HG03571 (cell line): ENCODE data around the gene ACMSD.
A peak's percentile ranks its signal among the peaks of the same experiment; 100 is the strongest.
"Not testable (repeated sequence)": the region's sequence is repeated elsewhere in the genome, so short reads cannot be mapped to it uniquely, and the experiment has no call there.

Experiments used
- ATAC-seq: cut with Tn5 transposase; IDR thresholded peaks from one replicate; pipeline ENCODE4 v1.9.1; 2021; ENCODE audit not compliant: unreplicated experiment

ACMSD gene

DNA sequence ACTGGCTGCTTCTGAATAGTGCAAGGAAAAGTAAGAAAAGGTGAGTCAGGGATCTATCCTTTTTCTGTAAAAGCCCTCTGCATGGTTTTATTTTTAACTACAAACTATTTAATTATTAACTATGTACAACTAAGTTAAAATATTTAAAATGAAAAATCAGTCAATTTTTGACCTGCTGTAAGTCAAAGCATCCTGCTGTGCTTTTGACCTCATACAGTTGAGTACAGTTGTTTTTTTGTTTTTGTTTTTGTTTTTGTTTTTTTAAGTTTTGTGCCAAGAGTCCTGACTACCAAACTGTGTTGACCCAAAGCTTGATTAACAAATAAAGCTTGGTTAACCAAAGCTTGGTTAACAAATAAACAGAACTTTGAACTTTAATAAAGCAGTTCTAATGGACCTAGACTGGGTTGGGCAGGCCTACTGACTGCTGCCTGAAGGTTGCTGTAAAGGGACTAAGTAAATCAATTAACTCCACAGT lies at the start of gene ACMSD:
TSS of gene ACMSD (plus strand) at position 474 of the 478 bp plus-strand sequence. CDS start 67 bp downstream, outside the sequence.
- ATAC-seq, result no peak

DNA sequence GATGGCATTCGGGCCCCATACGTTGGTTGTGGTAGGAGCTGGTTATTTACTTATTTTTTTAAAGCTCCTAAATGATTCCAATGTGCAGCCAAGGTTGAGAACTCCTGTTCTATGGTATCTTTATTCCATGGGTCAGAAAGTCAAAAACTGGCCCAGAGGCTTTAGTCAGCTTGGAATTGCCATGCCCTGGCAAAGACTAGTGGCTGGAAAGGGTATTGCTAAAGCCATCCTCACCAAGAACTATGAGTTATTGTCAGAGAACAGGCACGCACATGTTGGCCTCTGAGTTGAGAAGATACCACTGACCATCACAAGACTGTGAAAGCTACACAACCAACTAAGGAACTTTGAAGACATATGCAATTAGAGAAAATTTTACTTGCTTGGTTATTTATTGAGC lies 47.9 kb upstream of the ACMSD start:
- ATAC-seq, result no peak

DNA sequence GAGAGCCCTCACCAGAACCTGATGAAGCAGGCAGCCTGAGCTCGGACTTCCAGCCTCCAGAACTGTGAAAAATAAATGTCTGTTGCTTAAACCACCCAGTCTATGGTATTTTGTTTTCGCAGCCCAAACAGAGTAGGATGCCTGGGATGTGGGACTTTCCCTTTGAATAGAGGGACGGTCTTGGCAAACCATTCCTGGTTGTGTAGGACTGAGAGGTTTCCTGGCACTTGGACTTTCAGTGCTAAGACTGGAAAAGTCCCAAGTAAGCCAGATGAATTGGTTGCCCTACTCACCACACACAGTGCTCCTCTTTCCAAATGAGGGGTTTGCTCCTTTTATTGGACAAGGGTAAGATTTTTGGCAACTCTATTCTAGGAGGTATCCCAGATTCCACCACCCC lies 46.8 kb upstream of the ACMSD start:
- no peak for ATAC-seq

DNA sequence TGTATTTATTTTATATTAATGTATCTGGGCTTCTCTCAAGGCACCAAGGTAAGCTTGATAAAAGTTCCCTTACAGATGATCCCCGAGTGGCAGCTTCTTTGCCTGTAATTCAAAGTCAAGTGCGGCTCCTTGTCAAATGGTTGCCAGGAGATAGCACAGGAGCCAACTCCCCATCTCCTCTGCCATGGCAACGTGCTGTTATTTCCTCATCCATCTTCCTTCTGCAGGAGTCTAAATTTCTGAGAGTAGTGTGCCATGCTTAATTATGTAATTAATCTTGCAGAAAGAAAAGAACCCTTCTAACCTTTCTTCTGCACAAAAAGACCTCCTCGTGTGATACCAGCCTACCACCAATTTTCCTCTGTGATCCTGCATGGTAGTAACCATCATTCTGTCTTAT lies 46.2 kb upstream of the ACMSD start:
- no peak for ATAC-seq

DNA sequence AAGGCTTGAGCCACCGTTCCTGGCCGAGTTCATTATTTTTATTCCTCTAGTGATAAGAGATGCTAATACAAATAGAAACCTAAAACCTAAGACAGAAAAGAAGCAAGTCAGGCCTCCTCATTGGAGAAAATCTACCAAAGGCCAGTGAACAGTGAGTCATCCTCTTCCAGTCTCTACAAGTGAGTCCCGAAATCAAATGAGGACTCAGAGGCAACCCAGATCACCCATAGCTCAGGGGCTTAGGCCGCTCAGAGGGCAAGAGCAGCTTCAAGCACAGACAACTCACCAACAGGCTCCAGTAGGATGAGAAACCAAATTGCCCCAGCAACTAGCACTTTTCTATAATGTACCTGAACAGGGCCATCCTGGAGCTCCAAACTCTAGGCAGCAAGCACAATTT lies 42.7 kb upstream of the ACMSD start:
- no peak for ATAC-seq

DNA sequence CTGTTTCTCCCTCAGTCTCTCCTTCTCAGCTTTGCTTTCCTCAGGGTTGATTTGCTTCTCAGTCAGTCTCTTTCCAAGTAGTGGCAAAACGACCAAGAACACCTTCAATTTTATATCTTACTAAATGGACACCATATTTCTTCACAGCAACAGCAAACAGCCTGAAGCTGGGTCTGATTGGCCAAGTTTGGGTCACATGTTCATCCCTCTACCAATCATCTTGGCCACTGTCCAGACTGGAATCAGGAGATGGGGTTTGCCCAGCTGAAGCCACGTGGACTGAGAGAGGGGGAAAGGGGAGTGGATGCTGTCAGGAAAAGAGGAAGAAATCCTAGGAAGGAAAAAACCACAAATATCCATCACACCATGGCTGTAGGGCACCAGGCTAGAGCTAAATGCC lies 42.0 kb upstream of the ACMSD start:
- no peak for ATAC-seq

DNA sequence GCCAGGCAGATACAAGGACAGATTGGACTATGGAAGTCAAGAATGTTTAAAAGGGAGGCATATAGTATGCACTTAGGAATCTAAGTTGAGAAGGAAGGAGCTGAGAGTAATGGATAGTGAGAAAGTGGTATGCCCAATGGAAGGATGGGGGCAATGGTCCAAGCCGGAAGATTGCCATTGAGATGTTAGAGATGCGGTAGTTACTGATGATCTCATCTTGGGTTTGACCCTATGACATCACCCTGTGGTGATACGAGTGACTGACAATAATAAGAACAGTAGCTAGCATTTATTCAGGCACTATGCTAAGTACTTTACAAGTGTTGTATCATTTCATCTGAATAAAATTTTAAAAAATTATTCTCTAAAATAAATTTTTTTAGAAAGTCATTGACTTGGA lies 38.5 kb upstream of the ACMSD start:
- ATAC-seq, result no peak

DNA sequence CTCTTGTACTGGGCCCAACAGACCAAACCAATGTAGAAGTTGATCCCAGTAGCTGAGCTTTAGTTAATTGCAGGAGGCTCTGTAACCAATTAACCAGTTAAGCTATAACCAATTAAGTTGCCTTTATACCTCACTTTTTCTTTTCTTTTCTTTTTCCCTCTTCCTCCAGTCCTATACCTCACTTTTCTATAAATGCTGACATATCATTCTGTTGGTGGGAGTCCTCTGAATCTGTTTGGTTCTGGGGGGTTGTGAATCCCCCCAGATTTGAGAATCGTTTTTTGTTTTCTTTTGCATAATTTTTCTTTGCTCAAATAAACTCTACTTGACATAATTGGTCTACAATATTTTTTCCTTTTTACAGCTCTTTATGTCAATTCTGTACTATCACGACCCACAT lies 38.1 kb upstream of the ACMSD start:
- ATAC-seq, result no peak

DNA sequence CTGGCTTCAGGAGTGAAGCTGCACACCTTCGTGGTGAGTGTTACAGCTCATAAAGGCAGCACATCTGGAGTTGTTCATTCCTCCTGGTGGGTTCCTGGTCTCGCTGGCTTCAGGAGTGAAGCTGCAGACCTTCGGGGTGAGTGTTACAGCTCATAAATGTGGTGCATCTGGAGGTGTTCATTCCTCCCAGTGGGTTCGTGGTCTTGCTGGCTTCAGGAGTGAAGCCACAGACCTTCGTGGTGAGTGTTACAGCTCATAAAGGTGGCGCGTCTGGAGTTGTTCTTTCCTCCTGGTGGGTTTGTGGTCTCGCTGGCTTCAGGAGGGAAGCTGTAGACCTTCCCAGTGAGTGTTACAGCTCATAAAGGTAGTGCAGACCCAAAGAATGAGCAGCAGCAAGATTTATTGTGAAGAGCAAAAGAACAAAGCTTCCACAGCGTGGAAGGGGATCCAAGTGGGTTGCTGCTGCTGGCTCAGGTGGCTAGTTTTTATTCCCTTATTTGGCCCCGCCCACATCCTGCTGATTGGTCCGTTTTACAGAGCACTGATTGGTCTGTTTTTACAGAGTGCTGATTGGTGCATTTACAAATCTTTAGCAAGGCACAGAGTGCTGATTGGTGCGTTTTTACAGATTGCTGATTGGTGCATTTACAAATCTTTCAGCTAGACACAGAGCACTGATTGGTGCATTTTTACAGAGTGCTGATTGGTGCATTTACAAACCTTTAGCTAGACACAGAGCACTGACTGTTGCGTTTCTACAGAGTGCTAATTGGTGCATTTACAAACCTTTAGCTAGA lies 34.6 kb upstream of the ACMSD start:
- not testable (repeated sequence) for ATAC-seq

DNA sequence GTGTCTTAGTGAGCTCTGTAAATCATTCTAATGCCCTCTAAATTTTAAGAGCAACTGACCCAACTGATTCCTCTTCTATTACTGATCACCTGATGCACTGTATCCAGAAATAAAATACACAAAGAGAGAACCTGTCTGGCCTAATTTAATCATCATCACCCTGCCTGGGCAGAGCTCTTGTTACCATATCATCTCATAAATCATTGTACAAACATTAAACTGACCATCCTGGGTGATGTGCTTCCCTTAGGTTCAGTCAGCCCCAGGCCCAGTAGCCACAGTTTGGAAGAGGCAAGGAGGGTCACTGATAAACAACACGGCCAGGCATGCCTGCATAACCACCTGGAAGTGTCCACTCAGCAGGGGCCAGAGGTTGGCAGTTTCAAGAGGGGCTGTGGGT lies 22.7 kb upstream of the ACMSD start:
- no peak for ATAC-seq

DNA sequence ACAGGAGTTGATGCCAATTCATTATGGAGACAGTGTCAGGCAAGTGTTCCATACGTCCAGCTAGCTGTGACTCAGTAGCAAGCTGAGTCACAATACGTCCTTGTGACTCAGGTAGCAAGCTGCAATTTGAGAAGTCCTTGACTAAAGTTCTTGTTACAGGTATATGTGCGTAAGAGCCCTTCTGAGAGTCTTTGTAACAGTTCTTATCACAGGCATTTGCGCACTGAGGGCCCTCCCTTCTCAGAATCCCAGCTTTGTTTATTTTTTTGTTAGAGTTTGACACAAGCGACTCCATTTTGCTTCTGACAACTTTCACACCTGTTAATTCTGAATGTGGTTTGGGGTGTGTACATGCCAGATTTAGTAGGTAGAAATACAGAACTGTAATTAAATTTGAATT lies 20.1 kb upstream of the ACMSD start:
- ATAC-seq, result no peak

DNA sequence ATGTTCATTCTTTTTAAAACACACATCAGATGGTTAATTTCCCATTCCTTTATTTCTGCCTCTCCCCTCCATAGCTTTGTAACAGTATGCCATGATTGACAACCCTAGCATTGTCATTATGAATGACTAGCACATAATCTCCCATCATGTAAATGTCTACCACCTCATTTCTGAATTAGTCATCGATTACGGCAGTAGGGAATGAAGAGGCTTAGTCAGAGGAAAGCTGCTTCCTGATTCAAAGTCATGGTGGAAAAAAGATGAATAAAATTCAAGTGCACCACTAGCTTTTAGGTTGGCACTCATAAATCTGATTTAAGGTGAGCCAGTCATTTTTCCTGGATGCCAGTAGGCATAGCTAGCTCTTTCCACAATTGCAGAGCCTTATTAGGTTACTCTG lies 19.1 kb upstream of the ACMSD start:
- ATAC-seq, result no peak

DNA sequence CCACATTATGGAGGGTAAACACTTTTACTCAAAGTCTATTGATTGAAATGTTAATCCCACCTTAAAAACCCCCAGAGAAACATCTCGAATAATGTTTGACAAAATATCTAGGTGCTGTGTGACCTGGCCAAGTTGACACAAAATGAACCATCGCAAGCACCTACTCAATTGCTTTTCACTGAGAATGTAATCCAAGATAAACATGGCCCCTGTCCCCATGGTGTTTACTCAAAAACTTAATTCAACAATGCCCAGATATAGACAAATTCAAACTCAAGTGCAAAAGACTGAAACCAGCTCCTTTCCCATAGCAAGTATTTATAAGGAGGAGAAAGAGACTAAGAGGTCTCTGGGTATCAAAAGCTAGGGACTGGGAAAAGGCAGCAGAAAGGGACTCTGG lies 15.0 kb upstream of the ACMSD start:
- no peak for ATAC-seq

DNA sequence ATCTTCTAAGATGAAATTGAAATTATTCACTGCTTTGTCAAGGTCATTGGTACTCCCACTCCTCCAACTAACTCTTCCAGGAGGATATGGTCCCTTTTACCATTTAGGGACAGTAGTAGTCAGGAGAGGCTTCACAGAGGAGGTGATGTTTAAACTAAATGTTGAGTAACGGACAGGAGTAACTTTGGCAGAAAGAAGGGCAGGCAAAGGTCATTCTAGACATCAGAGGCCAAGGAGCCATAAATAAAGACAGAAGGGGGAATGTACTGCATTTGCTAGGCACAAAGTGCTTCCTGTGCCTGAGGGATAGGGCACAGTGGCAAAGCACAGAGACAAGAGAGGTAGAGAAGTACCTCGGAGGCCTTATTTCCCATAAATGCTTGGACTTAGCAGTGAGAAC lies 14.6 kb upstream of the ACMSD start:
- no peak for ATAC-seq

DNA sequence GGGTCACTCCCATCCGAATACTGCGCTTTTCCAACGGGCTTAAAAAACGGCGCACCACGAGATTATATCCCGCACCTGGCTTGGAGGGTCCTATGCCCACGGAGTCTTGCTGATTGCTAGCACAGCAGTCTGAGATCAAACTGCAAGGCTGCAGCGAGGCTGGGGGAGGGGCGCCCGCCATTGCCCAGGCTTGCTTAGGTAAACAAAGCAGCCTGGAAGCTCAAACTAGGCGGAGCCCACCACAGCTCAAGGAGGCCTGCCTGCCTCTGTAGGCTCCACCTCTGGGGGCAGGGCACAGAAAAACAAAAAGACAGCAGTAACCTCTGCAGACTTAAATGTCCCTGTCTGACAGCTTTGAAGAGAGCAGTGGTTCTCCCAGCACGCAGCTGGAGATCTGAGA lies 12.7 kb upstream of the ACMSD start:
- ATAC-seq, result not testable (repeated sequence)

DNA sequence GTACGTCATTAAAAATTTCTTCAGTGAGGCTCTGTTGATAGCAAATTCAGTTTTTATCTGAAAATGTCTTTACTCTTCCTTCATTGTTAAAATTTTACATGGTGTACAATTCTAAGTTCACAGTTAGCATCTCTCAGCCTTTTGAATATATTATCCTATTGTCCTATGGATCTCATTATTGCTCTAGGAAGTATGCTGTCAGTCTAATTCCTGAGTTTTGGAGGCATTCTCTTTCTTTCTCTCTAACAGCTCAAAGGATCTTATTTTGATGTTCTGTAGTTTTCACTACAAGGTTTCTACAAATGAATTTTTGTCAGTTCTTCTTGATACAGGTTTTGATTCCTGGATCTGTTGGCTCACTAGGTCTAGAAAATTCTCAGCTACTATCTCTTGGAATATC lies 2.9 kb upstream of the ACMSD start:
- no peak for ATAC-seq

DNA sequence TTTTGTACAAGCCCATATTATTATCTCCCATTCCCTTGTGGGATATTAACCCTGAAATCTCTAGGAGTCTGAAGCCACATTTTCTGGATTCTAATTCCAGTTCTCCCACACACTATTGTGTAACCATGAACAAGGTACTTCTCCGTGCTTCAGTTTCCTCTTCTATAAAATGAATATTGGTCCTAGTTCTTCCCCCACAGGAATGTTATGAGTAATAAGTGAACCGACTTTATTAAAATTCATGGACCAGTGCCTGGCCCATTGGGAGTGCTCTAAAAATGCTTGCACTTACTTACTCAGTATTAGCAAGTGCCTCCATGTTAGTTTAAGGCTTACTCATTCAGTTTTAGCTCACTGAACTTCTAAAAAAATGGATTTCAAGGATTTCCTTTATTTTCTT lies 1.4 kb upstream of the ACMSD start:
- ATAC-seq, result no peak

DNA sequence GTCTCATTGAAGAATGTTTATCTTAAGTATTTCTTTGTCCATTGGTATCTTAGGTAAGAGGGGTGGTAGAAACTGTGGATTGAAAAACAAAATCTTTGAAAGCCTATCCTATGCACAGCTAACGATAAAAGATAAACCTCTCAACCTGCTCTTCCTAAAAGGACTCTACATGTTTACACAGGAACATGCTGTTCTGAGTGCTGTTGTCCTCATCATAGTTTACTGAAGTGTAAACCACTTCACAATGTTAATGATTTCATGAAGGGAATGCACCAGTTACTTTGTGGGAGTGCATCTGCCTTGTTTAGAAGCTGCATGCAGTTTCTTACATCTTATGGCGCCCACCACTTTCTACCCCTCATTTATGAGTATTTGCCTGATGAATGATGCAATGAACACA lies 1.2 kb downstream of the ACMSD start:
- peak; percentile 55 for ATAC-seq

DNA sequence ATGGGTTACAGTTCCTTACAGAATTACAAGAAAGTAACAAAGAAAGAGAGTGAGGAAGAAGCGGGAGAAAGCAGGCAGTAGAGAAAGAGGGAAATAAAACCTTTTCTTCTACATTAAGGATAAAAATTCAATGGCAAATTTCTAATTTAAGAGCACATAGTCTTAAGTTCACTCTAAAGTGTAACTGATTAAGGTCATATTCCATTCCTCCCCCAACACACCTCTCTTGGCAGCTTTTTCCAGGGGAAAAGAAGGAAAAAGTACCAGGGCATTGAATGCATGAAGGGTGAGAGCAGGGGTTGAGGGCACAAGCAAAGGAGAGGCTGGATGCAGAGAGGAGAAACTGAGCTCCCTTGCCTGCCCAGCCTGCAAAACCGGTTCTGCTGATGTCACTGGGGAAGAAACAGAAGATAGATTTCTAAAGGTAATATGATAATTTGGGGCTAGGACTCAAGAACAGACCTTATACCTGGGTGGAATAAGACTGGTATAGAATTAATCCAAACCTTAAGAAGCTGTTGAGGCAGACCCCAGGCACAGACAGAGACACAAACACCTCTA lies 4.6 kb downstream of the ACMSD start:
- ATAC-seq, result no peak

DNA sequence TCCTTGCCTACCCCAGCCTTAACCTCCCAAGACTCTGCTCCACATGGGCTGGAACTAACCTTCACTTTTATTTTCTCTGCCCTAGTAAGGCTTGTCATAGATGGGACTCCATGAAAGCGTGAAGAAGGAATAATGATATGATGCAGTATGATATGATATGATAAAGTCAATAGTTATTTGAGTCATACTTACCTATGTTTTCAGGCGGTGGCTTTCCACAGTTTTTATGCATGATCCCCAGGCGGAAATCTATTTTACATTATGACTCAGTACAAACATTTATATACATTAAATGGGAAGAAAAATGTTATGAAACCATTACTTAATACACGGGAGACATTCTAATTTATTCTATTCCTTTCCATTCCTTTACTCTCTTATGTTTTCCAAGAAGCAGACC lies 5.6 kb downstream of the ACMSD start:
- no peak for ATAC-seq

DNA sequence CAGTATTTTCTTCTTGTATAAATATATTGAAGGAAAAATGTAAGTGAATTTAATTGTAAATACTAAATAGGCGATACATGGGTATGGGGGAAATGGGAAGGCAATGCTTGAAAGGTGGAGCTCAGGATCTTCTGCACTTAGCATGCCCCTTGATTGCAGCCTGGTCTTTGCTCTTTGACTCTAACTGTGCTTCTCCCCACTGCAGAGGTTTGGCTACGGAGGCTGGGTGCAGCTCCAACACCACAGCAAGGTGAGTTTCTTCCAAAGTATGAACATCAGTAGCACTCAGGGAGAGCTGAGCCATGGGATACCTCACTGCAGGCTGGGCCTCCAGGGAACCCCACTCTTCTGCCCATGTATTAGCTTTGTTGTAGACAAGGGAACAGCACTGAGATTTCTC lies 6.6 kb downstream of the ACMSD start:
- ATAC-seq, result no peak

DNA sequence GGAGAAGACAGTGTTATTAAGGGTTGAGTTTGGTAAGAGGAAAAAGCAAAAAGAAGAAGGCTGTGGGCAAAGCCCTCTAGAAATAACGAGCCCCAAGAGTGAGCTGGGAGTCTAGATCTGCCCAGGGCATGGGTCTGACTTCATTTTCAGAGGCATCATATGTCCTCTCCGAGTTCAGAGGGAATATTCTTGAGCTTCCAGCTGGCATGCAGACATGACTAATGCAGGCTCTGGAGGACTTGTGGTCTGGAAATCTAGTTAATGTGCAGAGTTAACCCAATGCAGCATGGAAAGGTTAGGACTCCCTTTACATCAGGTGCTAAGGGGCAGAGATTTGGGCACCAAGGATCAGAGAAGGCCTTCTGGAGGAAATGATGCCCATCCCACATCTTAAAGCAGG lies 7.3 kb downstream of the ACMSD start:
- ATAC-seq, result no peak

DNA sequence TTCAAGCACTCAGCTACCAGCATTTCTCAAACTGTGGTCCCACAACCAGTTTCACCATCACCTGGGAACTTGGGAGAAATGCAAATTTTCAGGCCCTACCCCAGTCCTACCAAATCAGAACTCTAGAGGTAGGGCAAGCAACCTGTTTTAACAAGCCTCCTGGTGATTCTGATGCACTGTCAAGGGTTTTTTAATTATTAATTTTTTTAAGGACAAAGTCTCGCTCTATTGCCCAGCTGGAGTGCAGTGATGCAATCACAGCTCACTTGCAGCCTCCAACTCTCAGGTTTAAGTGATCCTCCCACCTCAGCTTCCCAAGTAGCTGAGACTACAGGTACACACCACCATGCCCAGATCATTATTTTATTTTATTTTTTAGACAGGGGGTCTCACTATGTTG lies 7.8 kb downstream of the ACMSD start:
- ATAC-seq, result no peak
